Measurements from ENCODE around the gene USP31. TPM values are rescaled to one million over a fixed set of nuclear protein-coding genes. Genes with fewer than 3 reads are reported as not detected.

The USP31 gene
- total RNA-seq, 4 donors from 2014 or later: 10.0 to 18.2 (median 13.2) TPM

- TF ChIP-seq, protein P1, sequence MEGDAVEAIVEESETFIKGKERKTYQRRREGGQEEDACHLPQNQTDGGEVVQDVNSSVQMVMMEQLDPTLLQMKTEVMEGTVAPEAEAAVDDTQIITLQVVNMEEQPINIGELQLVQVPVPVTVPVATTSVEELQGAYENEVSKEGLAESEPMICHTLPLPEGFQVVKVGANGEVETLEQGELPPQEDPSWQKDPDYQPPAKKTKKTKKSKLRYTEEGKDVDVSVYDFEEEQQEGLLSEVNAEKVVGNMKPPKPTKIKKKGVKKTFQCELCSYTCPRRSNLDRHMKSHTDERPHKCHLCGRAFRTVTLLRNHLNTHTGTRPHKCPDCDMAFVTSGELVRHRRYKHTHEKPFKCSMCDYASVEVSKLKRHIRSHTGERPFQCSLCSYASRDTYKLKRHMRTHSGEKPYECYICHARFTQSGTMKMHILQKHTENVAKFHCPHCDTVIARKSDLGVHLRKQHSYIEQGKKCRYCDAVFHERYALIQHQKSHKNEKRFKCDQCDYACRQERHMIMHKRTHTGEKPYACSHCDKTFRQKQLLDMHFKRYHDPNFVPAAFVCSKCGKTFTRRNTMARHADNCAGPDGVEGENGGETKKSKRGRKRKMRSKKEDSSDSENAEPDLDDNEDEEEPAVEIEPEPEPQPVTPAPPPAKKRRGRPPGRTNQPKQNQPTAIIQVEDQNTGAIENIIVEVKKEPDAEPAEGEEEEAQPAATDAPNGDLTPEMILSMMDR (IDR thresholded peaks at IDR 0.05): no peak
- TF ChIP-seq POLR2A (IDR thresholded peaks at IDR 0.05): no peak
- 93 to 96% methylated on average over 1 of the region's 1 CpG for WGBS, 2 donors
- no peak for DNase-seq
- intact Hi-C loops (cut with DNase I): no loop called here
- no peaks in the 10 kb centered on the region for H3K4me1 ChIP-seq
- H3K9me3 ChIP-seq: no peaks in the 10 kb centered on the region
- no peak overlapping the region for H3K27ac ChIP-seq
- no peaks in the 10 kb centered on the region for H3K27me3 ChIP-seq
- no peak overlapping the region for H3K4me3 ChIP-seq (replicated peaks in 1 of 3)
- no peaks in the 10 kb centered on the region for H3K36me3 ChIP-seq
Measured at GRCh38 chr16:23092801-23093117, 56.5 kb downstream of the USP31 start.

GRCh38 chr16:23092072-23092800, 57.0 kb downstream of the USP31 start:
- Histone ChIP-seq H3K4me3 (replicated peaks in 1 of 3) (no peak overlapping the region), H3K27me3 (no peaks in the 10 kb centered on the region), H3K4me1 (no peaks in the 10 kb centered on the region), H3K27ac (no peak overlapping the region), H3K36me3 (no peaks in the 10 kb centered on the region), H3K9me3 (no peaks in the 10 kb centered on the region)
- intact Hi-C loops (cut with DNase I): no loop called here
- no peak for DNase-seq
- TF ChIP-seq, protein P1 (IDR thresholded peaks at IDR 0.05): no peak
- no peak for TF ChIP-seq POLR2A (IDR thresholded peaks at IDR 0.05)
- 93 to 94% methylated on average over 4 of the region's 4 CpGs for WGBS, 2 donors

- peaks cover 0 to 3% of the 10 kb centered on the region in 2 donors for H3K36me3 ChIP-seq
- no peaks in the 10 kb centered on the region for H3K27me3 ChIP-seq
- no peak overlapping the region for H3K4me3 ChIP-seq (replicated peaks in 1 of 3)
- no peak overlapping the region for H3K27ac ChIP-seq
- H3K4me1 ChIP-seq: no peaks in the 10 kb centered on the region
- intact Hi-C loops (cut with DNase I): no loop called here
- no peak for DNase-seq
- no peaks in the 10 kb centered on the region for H3K9me3 ChIP-seq
- TF ChIP-seq, protein P1 (IDR thresholded peaks at IDR 0.05): no peak
- TF ChIP-seq POLR2A (IDR thresholded peaks at IDR 0.05): no peak
- WGBS, 2 donors: 90 to 92% methylated on average over 8 of the region's 8 CpGs
Measured at GRCh38 chr16:23089111-23089510, 60.1 kb downstream of the USP31 start.

DNA sequence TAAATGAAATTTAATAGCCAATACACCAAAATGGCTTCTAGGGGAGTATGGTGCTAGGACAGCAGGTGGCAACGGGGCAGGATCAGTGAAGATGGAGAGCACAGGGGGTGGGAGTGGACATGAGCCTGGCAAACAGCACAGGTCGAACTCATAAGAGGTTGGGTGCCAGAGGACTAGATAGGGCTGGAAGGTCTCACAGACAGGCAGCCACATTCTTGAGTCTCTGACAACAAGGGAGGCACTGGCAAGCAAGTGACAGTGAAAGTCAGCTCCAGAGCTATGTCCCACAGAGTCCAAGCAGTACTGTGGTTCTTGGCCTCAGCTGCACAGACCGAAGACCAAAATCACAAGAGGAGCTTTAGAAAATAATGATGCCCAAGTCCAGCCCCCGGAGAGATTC, 61.2 kb downstream of the USP31 start:
- Histone ChIP-seq H3K36me3 (peaks cover 0 to 3% of the 10 kb centered on the region in 2 donors), H3K27me3 (no peaks in the 10 kb centered on the region), H3K9me3 (no peaks in the 10 kb centered on the region), H3K4me1 (no peaks in the 10 kb centered on the region), H3K27ac (no peak overlapping the region), H3K4me3 (replicated peaks in 1 of 3) (no peak overlapping the region)
- intact Hi-C loops (cut with DNase I): no loop called here
- DNase-seq: no peak
- TF ChIP-seq POLR2A (IDR thresholded peaks at IDR 0.05): no peak
- TF ChIP-seq, protein P1 (IDR thresholded peaks at IDR 0.05): no peak
- 83% methylated on average over 4 of the region's 4 CpGs for WGBS, 2 donors

- Histone ChIP-seq H3K4me1 (no peaks in the 10 kb centered on the region), H3K9me3 (no peaks in the 10 kb centered on the region), H3K27me3 (no peaks in the 10 kb centered on the region), H3K36me3 (peaks cover 0 to 3% of the 10 kb centered on the region in 2 donors), H3K4me3 (replicated peaks in 1 of 3) (no peak overlapping the region), H3K27ac (no peak overlapping the region)
- DNase-seq: no peak
- 89 to 90% methylated on average over 3 of the region's 3 CpGs for WGBS, 2 donors
- no peak for TF ChIP-seq POLR2A (IDR thresholded peaks at IDR 0.05)
- TF ChIP-seq, protein P1 (IDR thresholded peaks at IDR 0.05): no peak
- intact Hi-C loops (cut with DNase I): no loop called here
Measured at GRCh38 chr16:23085949-23086348, 63.3 kb downstream of the USP31 start.

Measured in thyroid gland (tissue), 4 donors.